Islet of Langerhans (tissue), 1 donor: ENCODE results near the gene ANKRD44.
"Not testable (repeated sequence)": the region's sequence is repeated elsewhere in the genome, so short reads cannot be mapped to it uniquely, and the experiment has no call there.

Experiments used
- FAIRE-seq: peaks from one replicate; lab custom pipeline; 2011; peaks lifted over from hg19 to GRCh38; lab: Jason Lieb, UNC

Gene ANKRD44

GRCh38 chr2:197024206-197024605, 286.4 kb downstream of the ANKRD44 start:
- FAIRE-seq = no peak

- FAIRE-seq = not testable (repeated sequence)
These were observed 289.7 kb downstream of the ANKRD44 start for GRCh38 chr2:197020921-197021320.

- no peak for FAIRE-seq
These were observed 297.5 kb downstream of the ANKRD44 start for GRCh38 chr2:197013098-197013497.

- peak; percentile 65 for FAIRE-seq
These were observed 298.6 kb downstream of the ANKRD44 start for GRCh38 chr2:197011801-197012641.

GRCh38 chr2:197011021-197011417, 299.6 kb downstream of the ANKRD44 start:
- FAIRE-seq = no peak

- FAIRE-seq = no peak
These were observed 300.2 kb downstream of the ANKRD44 start for GRCh38 chr2:197010200-197011020.

- FAIRE-seq = not testable (repeated sequence)
These were observed 301.7 kb downstream of the ANKRD44 start for GRCh38 chr2:197008741-197009341.

GRCh38 chr2:197007716-197008628, 302.6 kb downstream of the ANKRD44 start:
- no peak for FAIRE-seq

GRCh38 chr2:197001921-197002320, 308.7 kb downstream of the ANKRD44 start:
- no peak for FAIRE-seq

GRCh38 chr2:196995757-196996314, 314.7 kb downstream of the ANKRD44 start:
- no peak for FAIRE-seq

GRCh38 chr2:196994764-196995163, 315.8 kb downstream of the ANKRD44 start:
- FAIRE-seq = no peak

GRCh38 chr2:196993617-196994016, 317.0 kb downstream of the ANKRD44 start:
- no peak for FAIRE-seq

- FAIRE-seq = no peak
These were observed 318.1 kb downstream of the ANKRD44 start for GRCh38 chr2:196992466-196992865.

- FAIRE-seq = no peak
These were observed 319.7 kb downstream of the ANKRD44 start for GRCh38 chr2:196990788-196991461.

GRCh38 chr2:196990092-196990491, 320.5 kb downstream of the ANKRD44 start:
- no peak for FAIRE-seq

GRCh38 chr2:196989496-196989895, 321.1 kb downstream of the ANKRD44 start:
- no peak for FAIRE-seq

- FAIRE-seq = no peak
These were observed 321.9 kb downstream of the ANKRD44 start for GRCh38 chr2:196988639-196989038.

- peak; percentile 99 for FAIRE-seq
These were observed 322.8 kb downstream of the ANKRD44 start for GRCh38 chr2:196987649-196988364.

- FAIRE-seq = no peak
These were observed 323.3 kb downstream of the ANKRD44 start for GRCh38 chr2:196987298-196987648.

GRCh38 chr2:196985511-196986183, 324.9 kb downstream of the ANKRD44 start:
- FAIRE-seq = no peak
